ENCODE measurements around the gene SLC25A41.

GRCh38 chr19:6413291-6413690, 20.3 kb downstream of the SLC25A41 start:
- TF ChIP-seq EP300 (IDR thresholded peaks at IDR 0.05; ENCODE audit: borderline replicate concordance in 1 of 2, low read depth in 2 of 2, low read length in 2 of 2) (no peak), EZH2 (IDR thresholded peaks at IDR 0.05; ENCODE audit: low read depth, low read length, severe bottlenecking) (no peak), EGR1 (IDR thresholded peaks at IDR 0.05; ENCODE audit: borderline replicate concordance, low read depth, low read length) (no peak), CEBPB (IDR thresholded peaks at IDR 0.05; ENCODE audit: low read depth, low read length) (no peak), CTCF (IDR thresholded peaks at IDR 0.05; ENCODE audit: control extremely low read depth in 1 of 3, insufficient read depth in 1 of 3, low read depth in 1 of 3, low read length in 3 of 3) (no peak), POLR2AphosphoS5 (IDR thresholded peaks at IDR 0.05; ENCODE audit: low read depth, low read length) (no peak), POLR2A (IDR thresholded peaks at IDR 0.05; ENCODE audit: control extremely low read depth in 1 of 2, low read depth in 2 of 2, low read length in 2 of 2) (no peak), YY1 (IDR thresholded peaks at IDR 0.05; ENCODE audit: low read depth, low read length) (no peak), TAF1 (IDR thresholded peaks at IDR 0.05; ENCODE audit: low read depth, low read length) (no peak), GABPA (IDR thresholded peaks at IDR 0.05; ENCODE audit: borderline replicate concordance, insufficient read depth, low read length) (no peak), KDM1A (IDR thresholded peaks at IDR 0.05; ENCODE audit: borderline replicate concordance, low read length) (no peak), SUZ12 (IDR thresholded peaks at IDR 0.05; ENCODE audit: low read length) (no peak), BCL11A (IDR thresholded peaks at IDR 0.05; ENCODE audit: low read depth in 2 of 2, low read length in 2 of 2) (no peak), CHD2 (IDR thresholded peaks at IDR 0.05; ENCODE audit: low read length) (no peak)

All from H1 (cell line).